Transverse colon (tissue), 4 donors: Measurements from ENCODE around the gene REG4. TPM values are rescaled to one million over a fixed set of nuclear protein-coding genes. Genes with fewer than 3 reads are reported as not detected.
"Not testable (repeated sequence)": the region's sequence is repeated elsewhere in the genome, so short reads cannot be mapped to it uniquely, and the experiment has no call there.

Experiments used
- DNase-seq: peaks from one replicate; pipeline ENCODE4 v3.0.0-alpha.2; 2019
- H3K27ac ChIP-seq, 4 donors: fragments of 200-600 bp; sonication (generic); 2 replicates each; pipeline ENCODE4 v1.5.1; 2016 to 2018; ENCODE audit warnings: inconsistent platforms in 4 of 4
- H3K27me3 ChIP-seq: fragments of 200-600 bp; sonication (generic); 2 replicates; pipeline ENCODE4 v1.5.1; 2017; ENCODE audit warnings: inconsistent platforms
- H3K36me3 ChIP-seq, 4 donors: fragments of 200-600 bp; sonication (generic); 2 replicates each; pipeline ENCODE4 v1.5.1; 2017 to 2019; ENCODE audit warnings: inconsistent platforms in 4 of 4
- H3K4me1 ChIP-seq, 4 donors: fragments of 200-600 bp; sonication (generic); 2 replicates each; pipeline ENCODE4 v1.5.1; 2017 to 2020; ENCODE audit warnings: inconsistent platforms in 4 of 4
- H3K4me3 ChIP-seq, 4 donors: fragments of 200-600 bp; sonication (generic); 1 replicate in 1 of 4; 2 replicates in 3 of 4; pipeline versions ENCODE4 v1.5.1 to v1.6.1; 2017 to 2019; ENCODE audit warnings: inconsistent platforms in 4 of 4
- H3K9me3 ChIP-seq, 2 donors: fragments of 200-600 bp; sonication (generic); 2 replicates each; pipeline ENCODE4 v1.5.1; 2017 to 2019; ENCODE audit warnings: inconsistent platforms in 2 of 2
- EP300 ChIP-seq: sonication (generic); formaldehyde crosslinking; IDR thresholded peaks from one replicate; pipeline ENCODE4 v1.6.1; 2017; ENCODE audit warnings: antibody characterized with exemption, low read depth
- POLR2A ChIP-seq: fragments of 450-650 bp; IDR thresholded peaks from one replicate; pipeline ENCODE4 v1.6.1; 2016; ENCODE audit warnings: antibody characterized with exemption, mild to moderate bottlenecking, moderate library complexity
- POLR2AphosphoS5 ChIP-seq, 3 donors: sonication (generic); formaldehyde crosslinking; IDR thresholded peaks; one replicate each; pipeline ENCODE4 v1.6.1; 2016; ENCODE audit warnings: antibody characterized with exemption in 3 of 3
- WGBS, 2 donors: methylation state at CpG; one replicate each; pipeline ENCODE4 v1.1.5; 2018; ENCODE audit warnings: low coverage in 1 of 2; 5-methylcytosine and 5-hydroxymethylcytosine counted together
- in situ Hi-C, 4 donors: fragments of 200-750 bp; cut with MboI; loops; one replicate each; pipeline versions ENCODE4 v1.15.0 to v1.15.1; 2017; ENCODE audit warnings: low sequenced_read_pairs in 3 of 4, low pct_ligation_motif_present in 1 of 4, low pct_unique_long_range_greater_than_20kb in 1 of 4
- intact Hi-C: fragments of 100-400 bp; cut with DNase I; formaldehyde crosslinking; loops from one replicate; pipeline ENCODE4 v1.15.1; 2023; ENCODE audit warnings: low total_unique reads
- total RNA-seq, 4 donors: library from RNA; depleted of rRNA; stranded (reverse); fragments of >200 nt; gene quantifications; one replicate each; pipeline ENCODE4 v1.1.0, GENCODE V29; 2016
- TF ChIP-seq, protein P1 (sequence below), 5 experiments: fragments of 200-600 bp in 3 of 5; fragments of 450-650 bp in 2 of 5; sonication (generic) in 3 of 5; IDR thresholded peaks; 1 replicate in 2 of 5; 2 replicates in 3 of 5; pipeline ENCODE4 v1.5.1; 2016 to 2017; ENCODE audit warnings: antibody characterized with exemption in 5 of 5, inconsistent platforms in 3 of 5, mild to moderate bottlenecking in 2 of 5, moderate library complexity in 1 of 5

The REG4 gene
- total RNA-seq, 4 donors from 2014 or later: 0.48 to 11.9 (median 3.2) TPM; not detected in 1

DNA sequence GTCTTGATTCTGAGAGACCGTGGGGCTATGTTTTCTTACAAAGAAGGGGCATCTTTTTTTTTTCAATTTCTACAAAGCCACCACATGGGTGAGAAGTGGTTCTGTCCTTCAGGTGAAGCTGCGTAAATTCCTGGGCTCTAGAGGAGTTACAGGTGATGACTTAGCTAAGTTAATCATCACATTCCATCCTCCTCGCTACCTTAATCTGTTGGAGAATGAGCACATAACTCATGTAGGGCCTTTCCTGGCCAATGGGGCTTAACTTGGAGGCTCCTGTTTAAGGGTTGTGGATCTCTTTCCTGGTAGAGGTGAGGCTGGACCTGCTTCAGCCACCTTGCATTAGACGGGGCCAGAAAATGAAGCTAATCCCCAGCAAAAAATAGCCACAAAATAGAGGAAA is 19.9 kb downstream of the REG4 start:
- intact Hi-C loops: no loop called here
- whole genome bisulfite sequencing, 2 donors: 84 to 89% methylated on average over 3 to 4 of the region's 4 CpGs
- Histone ChIP-seq H3K4me3 (no peak overlapping the region), H3K27me3 (no peaks in the 10 kb centered on the region), H3K4me1 (peaks cover 18 to 60% (median 41%) of the 10 kb centered on the region in 4 donors), H3K27ac (peak overlapping the region; percentile 67 to 80 (median 73)), H3K9me3 (no peaks in the 10 kb centered on the region), H3K36me3 (no peaks in the 10 kb centered on the region)
- TF ChIP-seq POLR2A (no peak), POLR2AphosphoS5 (IDR thresholded peaks at IDR 0.05) (no peak), EP300 (no peak)
- TF ChIP-seq, protein P1, sequence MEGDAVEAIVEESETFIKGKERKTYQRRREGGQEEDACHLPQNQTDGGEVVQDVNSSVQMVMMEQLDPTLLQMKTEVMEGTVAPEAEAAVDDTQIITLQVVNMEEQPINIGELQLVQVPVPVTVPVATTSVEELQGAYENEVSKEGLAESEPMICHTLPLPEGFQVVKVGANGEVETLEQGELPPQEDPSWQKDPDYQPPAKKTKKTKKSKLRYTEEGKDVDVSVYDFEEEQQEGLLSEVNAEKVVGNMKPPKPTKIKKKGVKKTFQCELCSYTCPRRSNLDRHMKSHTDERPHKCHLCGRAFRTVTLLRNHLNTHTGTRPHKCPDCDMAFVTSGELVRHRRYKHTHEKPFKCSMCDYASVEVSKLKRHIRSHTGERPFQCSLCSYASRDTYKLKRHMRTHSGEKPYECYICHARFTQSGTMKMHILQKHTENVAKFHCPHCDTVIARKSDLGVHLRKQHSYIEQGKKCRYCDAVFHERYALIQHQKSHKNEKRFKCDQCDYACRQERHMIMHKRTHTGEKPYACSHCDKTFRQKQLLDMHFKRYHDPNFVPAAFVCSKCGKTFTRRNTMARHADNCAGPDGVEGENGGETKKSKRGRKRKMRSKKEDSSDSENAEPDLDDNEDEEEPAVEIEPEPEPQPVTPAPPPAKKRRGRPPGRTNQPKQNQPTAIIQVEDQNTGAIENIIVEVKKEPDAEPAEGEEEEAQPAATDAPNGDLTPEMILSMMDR (IDR thresholded peaks at IDR 0.05): no peak
- no peak for DNase-seq
- in situ Hi-C loops: no loop called here

DNA sequence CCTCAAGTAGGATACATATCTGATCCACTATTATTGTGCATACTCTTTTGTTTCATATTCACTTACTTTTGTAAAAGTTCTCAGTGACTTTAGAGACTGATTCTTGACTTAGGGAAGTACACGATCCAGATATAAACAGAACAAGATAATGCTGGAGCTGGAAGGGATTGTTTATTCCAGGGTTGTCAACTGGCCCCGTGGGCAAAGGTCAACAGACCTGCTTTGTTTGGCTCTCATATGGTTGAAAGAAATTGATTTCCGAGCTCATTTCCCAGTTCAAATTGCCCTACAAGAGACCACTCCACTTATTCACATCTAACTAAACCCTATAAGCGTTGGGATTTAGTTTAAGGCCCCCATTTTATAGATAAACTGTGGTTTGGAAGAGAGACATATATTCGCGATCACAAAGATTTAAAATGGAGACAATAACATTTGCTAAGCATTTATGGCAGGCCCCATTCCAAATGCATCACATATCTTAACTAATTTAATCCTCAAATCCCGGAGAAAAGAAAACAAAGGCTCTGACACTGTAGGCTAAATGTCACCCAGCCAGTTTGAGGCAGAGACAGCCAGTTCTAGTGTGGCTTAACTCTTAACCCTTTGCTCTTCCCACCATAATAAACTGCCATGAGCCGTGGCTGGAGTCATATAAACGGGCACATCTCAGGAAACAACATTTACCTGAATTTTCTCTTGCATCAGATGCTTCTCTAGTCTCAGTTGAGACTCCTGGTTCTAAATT is 20.6 kb downstream of the REG4 start:
- Histone ChIP-seq H3K36me3 (no peaks in the 10 kb centered on the region), H3K27ac (peak overlapping the region; percentile 67 to 80 (median 73)), H3K4me1 (peaks cover 21 to 67% (median 40%) of the 10 kb centered on the region in 4 donors), H3K4me3 (no peak overlapping the region), H3K9me3 (no peaks in the 10 kb centered on the region), H3K27me3 (no peaks in the 10 kb centered on the region)
- in situ Hi-C loops (no loop called here), intact Hi-C loops (no loop called here)
- TF ChIP-seq, protein P1 (IDR thresholded peaks at IDR 0.05): no peak
- no peak for TF ChIP-seq EP300
- peak in 1 of 3 donors; percentile 47 for TF ChIP-seq POLR2AphosphoS5 (IDR thresholded peaks at IDR 0.05)
- no peak for TF ChIP-seq POLR2A
- DNase-seq: peak; percentile 44
- 36 to 40% methylated on average over 7 to 9 of the region's 9 CpGs for WGBS, 2 donors

DNA sequence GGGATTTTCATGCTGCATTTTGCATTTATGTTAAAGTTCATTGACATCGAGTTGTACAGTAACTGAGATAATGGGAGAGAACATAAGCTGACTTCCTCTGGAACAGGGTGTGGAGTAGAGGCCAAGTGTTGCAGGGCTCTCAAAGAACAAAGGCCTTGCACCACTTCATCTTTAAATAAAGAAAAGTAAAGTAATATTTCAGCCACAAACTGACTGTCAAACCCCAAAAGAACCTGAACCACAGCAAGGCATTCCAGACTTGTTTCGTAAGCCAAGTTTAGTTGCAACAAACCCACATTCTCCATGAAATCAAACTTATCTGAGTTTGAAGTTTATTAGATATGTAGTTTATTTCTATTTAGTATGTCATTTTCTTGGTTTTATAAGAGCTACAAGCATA is 23.5 kb downstream of the REG4 start:
- Histone ChIP-seq H3K4me3 (no peak overlapping the region), H3K4me1 (peaks cover 27 to 85% (median 45%) of the 10 kb centered on the region in 4 donors), H3K9me3 (no peaks in the 10 kb centered on the region), H3K36me3 (no peaks in the 10 kb centered on the region), H3K27me3 (no peaks in the 10 kb centered on the region), H3K27ac (peak overlapping the region; percentile 50 to 79 (median 73))
- intact Hi-C loops: no loop called here
- TF ChIP-seq, protein P1 (IDR thresholded peaks at IDR 0.05): no peak
- no peak for DNase-seq
- in situ Hi-C loops: no loop called here
- WGBS, 2 donors: 35 to 45% methylated on average over 2 of the region's 2 CpGs

DNA sequence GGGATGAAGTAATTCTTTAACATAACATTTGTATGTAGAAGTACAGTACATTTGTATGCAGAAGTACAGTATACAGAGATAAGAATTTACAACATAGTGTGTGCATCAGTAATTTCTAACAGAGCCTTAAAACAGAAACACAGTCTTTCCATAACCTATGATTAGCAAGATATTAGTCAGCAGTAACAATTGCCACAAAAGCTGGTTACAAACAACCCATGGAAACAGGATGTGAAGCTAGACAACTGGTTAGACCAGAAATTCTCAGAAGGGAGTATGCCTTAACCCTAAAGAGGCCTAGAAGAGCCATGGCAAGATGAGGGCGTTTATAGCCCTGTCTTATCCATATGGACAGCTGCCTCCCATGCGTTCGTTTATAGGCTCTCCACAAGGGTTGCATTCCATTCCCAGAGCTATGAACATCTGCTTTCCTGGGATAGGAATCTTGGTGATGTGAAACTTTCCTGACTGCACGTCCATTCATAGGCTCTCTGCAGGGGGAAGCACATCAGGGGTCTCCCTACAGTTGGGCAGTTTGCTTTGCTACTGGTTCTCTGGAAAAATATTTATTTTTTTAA is 24.7 kb downstream of the REG4 start:
- H3K4me1 ChIP-seq: peaks cover 28 to 86% (median 46%) of the 10 kb centered on the region in 4 donors
- H3K9me3 ChIP-seq, H3K36me3 ChIP-seq, intact Hi-C loops, in situ Hi-C loops, DNase-seq, H3K4me3 ChIP-seq, H3K27me3 ChIP-seq: not testable (repeated sequence)
- H3K27ac ChIP-seq: peak overlapping the region in 2 of 4 donors; percentile 27 to 79
- WGBS, 2 donors: 37 to 100% methylated on average over 1 to 4 of the region's 4 CpGs

DNA sequence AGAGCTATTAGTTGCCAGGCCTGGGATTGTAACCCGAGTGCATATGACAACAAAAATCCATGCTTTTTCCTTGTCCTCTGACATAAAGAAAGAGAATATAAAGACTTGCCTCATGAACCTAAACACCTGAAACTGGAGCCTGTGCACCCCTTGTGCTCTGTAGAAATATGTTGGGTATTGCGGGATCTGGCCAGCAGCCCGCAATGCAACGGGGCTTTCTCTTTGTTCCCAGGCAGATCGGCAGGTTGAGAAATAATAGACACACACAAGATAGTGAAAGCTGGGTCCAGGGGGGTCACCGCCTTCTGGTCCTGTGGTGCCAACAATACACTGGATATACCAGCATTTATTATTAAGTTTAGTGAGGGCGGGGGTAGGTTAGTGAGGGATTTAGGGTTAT is 25.2 kb downstream of the REG4 start:
- H3K36me3 ChIP-seq, DNase-seq, H3K27me3 ChIP-seq, H3K4me3 ChIP-seq, intact Hi-C loops, in situ Hi-C loops, H3K9me3 ChIP-seq, H3K27ac ChIP-seq: not testable (repeated sequence)
- WGBS, 2 donors: 77 to 82% methylated on average over 3 to 7 of the region's 7 CpGs
- H3K4me1 ChIP-seq: peaks cover 23 to 80% (median 43%) of the 10 kb centered on the region in 4 donors
